AG09309 (cell line): ENCODE measurements around the gene SLC25A42.
"Not testable (repeated sequence)": the region's sequence is repeated elsewhere in the genome, so short reads cannot be mapped to it uniquely, and the experiment has no call there.

Source experiments
- DNase-seq: peaks from one replicate; pipeline ENCODE4 v3.0.0-alpha.2; 2010; ENCODE audit warnings: low read depth
- H3K4me3 ChIP-seq: 2 replicates; pipeline ENCODE4 v1.5.1; 2011; ENCODE audit warnings: mild to moderate bottlenecking, low read depth, low read length, moderate library complexity; ENCODE audit not compliant: control insufficient read depth
- TF ChIP-seq, protein P1 (sequence below): IDR thresholded peaks from 2 replicates; pipeline ENCODE4 v1.5.1; 2011; ENCODE audit warnings: mild to moderate bottlenecking, low read depth, low read length, inconsistent platforms; ENCODE audit not compliant: insufficient read depth, control insufficient read depth; ENCODE audit errors: missing control alignments

Gene SLC25A42

DNA sequence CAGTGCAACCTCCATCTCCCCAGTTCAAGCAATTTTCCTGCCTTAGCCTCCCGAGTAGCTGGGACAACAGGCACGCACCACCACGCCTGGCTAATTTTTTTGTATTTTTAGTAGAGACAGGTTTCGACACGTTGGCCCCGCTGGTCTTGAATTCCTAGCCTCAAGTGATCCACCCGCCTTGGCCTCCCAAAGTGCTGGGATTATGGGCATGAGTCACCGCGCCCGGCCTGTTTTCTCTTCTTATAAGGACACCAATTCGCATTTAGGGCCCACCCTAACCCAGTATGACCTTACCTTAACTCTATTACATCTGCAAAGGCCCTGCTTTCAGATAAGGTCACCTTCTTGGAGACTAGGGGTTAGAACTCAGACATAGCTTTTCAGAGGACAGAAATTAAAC, 39.4 kb downstream of the SLC25A42 start:
- TF ChIP-seq, protein P1, sequence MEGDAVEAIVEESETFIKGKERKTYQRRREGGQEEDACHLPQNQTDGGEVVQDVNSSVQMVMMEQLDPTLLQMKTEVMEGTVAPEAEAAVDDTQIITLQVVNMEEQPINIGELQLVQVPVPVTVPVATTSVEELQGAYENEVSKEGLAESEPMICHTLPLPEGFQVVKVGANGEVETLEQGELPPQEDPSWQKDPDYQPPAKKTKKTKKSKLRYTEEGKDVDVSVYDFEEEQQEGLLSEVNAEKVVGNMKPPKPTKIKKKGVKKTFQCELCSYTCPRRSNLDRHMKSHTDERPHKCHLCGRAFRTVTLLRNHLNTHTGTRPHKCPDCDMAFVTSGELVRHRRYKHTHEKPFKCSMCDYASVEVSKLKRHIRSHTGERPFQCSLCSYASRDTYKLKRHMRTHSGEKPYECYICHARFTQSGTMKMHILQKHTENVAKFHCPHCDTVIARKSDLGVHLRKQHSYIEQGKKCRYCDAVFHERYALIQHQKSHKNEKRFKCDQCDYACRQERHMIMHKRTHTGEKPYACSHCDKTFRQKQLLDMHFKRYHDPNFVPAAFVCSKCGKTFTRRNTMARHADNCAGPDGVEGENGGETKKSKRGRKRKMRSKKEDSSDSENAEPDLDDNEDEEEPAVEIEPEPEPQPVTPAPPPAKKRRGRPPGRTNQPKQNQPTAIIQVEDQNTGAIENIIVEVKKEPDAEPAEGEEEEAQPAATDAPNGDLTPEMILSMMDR = no peak
- no peak for DNase-seq
- H3K4me3 ChIP-seq = no peak overlapping the region

- no peak for DNase-seq
Observed at GRCh38 chr19:19105365-19106055, 41.7 kb downstream of the SLC25A42 start.

GRCh38 chr19:19106056-19106551, 42.3 kb downstream of the SLC25A42 start:
- H3K4me3 ChIP-seq = no peak overlapping the region
- no peak for DNase-seq
- TF ChIP-seq, protein P1 = no peak

More at GRCh38 chr19:19105365-19106055, 41.7 kb downstream of the SLC25A42 start:
- TF ChIP-seq, protein P1 = no peak
- H3K4me3 ChIP-seq = no peak overlapping the region; the same call in 1 of the 2 replicates

DNA sequence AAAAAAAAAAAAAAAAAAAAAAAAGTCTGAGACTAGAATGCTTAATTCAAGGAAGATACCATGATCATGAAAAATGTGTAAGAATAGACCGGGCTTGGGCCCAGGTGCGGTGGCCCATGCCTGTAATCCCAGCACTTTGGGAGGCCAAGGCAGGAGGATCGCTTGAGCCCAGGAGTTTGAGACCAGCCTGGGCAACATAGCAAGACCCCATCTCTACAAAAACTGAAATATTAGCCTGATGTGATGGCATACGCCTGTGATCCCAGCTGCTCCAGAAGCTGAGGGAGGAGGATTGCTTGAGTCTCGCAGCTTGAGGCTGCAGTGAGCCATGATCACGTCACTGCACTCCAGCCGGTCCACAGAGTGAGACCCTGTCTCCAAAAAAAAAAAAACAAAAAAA, 43.1 kb downstream of the SLC25A42 start:
- not testable (repeated sequence) for H3K4me3 ChIP-seq, DNase-seq

DNA sequence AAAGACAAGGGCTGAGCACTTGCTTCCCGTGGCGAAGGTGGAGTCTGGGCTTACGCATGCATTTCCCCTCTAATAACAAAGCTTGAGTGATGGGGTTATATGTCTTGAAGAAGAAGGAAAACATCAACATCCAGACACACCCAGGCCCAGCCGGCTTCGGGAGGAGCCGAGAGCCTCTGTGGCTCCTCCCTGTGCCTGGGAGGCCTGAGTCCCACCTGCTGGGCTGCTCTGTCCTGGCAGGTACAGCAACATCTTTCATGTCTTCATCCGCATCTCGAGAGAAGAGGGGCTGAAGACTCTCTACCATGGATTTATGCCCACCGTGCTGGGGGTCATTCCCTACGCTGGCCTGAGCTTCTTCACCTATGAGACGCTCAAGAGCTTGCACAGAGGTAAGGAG, 43.9 kb downstream of the SLC25A42 start:
- TF ChIP-seq, protein P1 = no peak
- H3K4me3 ChIP-seq = no peak overlapping the region
- DNase-seq = no peak

DNA sequence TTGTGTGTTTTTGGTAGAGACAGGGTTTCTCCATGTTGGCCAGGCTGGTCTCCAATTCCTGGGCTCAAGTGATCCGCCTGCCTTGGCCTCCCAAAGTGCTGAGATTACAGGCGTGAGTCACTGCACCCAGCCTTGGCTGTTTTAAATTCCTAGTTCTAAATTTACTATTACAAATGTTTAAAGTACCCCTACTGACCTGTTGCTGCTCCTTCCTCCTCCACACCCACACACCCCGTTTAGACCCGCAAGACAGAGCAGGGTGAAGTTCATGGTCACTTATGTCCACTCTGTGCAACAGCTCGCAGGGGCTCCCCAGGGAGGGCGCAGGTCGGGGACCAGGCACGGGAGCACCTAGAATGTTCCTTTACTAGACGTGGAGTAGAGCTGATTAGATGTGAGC, 45.8 kb downstream of the SLC25A42 start:
- TF ChIP-seq, protein P1 = no peak
- no peak overlapping the region for H3K4me3 ChIP-seq
- no peak for DNase-seq

DNA sequence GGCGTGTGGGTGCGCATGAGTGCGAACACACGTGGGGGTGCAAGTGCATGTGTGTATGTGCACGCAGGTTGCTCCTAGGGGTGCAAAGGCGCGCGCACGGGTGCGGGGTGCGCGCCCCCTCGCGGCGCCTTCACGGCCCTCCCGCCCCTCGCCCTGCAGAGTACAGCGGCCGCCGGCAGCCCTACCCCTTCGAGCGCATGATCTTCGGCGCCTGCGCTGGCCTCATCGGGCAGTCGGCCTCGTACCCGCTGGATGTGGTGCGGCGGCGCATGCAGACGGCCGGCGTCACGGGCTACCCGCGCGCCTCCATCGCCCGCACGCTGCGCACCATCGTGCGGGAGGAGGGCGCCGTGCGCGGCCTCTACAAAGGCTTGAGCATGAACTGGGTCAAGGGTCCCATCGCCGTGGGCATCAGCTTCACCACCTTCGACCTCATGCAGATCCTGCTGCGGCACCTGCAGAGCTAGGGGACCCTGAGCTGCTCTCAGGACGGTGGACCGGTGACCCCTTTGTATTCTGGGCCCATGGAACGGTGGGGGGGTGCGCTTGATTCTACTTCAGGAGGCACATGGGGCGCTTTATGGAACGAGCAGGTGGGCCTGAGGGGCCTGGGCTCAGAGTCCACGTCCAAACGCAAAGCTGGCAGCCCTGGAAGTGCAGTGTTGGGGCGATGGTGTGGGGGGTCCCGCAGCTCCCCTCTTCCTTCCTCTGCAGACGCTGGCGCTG, 46.8 kb downstream of the SLC25A42 start:
- TF ChIP-seq, protein P1 = no peak
- DNase-seq = no peak
- no peak overlapping the region for H3K4me3 ChIP-seq
